ENCODE results near the gene MYH9. TPM values are rescaled to one million over a fixed set of nuclear protein-coding genes. Genes with fewer than 3 reads are reported as not detected.
A peak's percentile ranks its signal among the peaks of the same experiment; 100 is the strongest.
"Not testable (repeated sequence)": the region's sequence is repeated elsewhere in the genome, so short reads cannot be mapped to it uniquely, and the experiment has no call there.

MYH9 gene
- polyA plus RNA-seq, 3 donors = 257 to 295 (median 274) TPM

- no peak for DNase-seq (ENCODE audit: low read depth in 3 of 3, low spot score in 2 of 3)
Observed at GRCh38 chr22:36415415-36416168, 27.8 kb upstream of the MYH9 start.

- DNase-seq (ENCODE audit: low read depth in 3 of 3, low spot score in 2 of 3) = no peak
Observed at GRCh38 chr22:36413022-36413775, 25.4 kb upstream of the MYH9 start.

DNA sequence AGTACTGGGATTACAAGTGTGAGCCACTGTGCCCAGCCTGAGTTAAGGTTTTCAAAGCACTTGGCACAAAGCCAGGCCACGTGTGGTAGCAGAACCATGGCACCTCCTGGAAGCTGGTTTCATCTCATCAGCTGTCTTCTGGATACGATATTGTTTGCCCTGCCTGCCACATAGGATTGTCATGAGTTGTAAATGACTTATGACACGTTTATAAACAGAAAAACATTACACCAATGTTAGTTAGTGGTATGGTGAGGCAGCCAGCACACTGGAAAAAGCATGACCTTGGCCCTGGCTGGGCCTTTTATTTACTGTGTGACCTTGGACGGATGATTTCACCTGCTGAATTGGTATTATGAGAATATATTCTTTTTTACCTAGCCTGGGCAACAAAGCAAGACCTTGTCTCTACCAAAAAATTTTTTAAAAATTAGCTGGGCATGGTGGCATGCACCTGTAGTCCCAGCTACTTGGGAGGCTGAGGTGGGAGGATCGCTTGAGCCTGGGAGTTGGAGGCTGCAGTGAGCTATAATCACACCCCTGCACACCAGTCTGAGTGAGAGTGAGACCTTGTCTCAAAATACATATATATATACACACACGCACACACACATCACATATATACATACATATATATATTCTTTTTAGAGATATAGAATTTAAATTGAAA is 24.0 kb upstream of the MYH9 start:
- no peak for DNase-seq (ENCODE audit: low read depth in 3 of 3, low spot score in 2 of 3)

- peak; percentile 87 to 94 (median 88) for DNase-seq (ENCODE audit: low read depth in 3 of 3, low spot score in 2 of 3)
Observed at GRCh38 chr22:36409911-36410756, 22.4 kb upstream of the MYH9 start.

GRCh38 chr22:36409554-36409910 is 21.8 kb upstream of the MYH9 start:
- DNase-seq (ENCODE audit: low read depth in 3 of 3, low spot score in 2 of 3) = not testable (repeated sequence)

DNA sequence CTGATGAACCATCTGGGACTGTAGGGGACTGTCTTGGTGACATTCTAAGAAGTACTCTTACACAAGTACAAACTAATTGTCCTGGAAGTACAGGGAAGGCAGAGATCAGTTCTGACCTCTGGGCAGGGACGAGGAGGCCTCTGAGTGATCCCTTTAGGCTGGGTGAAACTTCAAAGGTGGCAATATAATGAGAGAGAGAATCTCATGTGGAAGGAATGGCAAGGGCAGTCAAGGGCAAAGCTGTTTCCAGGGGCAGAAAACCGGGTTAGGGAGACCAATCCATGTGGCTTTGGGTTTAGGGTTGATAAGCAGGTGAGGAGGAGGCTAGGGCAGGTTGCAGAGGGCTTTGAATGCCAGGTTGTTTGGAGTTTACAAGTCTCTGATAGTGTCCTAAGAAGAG is 21.3 kb upstream of the MYH9 start:
- DNase-seq (ENCODE audit: low read depth in 3 of 3, low spot score in 2 of 3) = no peak

- no peak for DNase-seq (ENCODE audit: low read depth in 3 of 3, low spot score in 2 of 3)
Observed at GRCh38 chr22:36406721-36407120, 19.0 kb upstream of the MYH9 start.

- DNase-seq (ENCODE audit: low read depth in 3 of 3, low spot score in 2 of 3) = no peak
Observed at GRCh38 chr22:36405671-36406538, 18.1 kb upstream of the MYH9 start.

GRCh38 chr22:36405221-36405661 is 17.5 kb upstream of the MYH9 start:
- DNase-seq (ENCODE audit: low read depth in 3 of 3, low spot score in 2 of 3) = no peak

DNA sequence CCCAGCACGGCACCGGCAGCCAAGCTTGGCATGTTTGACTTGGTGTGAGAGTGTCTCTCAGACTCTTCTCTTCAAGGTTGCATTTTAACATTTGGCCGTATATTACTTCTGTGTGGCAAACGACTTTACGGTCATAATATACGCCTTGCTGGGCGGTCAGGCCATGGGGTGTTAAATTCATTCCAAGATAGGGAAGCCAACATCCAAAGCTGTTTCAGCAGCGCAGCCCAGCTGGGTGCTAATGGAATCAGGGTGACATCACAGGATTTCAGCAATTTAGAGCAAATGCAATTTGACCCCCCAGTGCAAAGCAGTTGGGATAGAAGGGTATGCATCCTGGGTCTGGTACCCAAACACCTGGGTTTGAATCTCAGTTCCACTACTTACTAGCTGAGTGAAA is 16.7 kb upstream of the MYH9 start:
- DNase-seq (ENCODE audit: low read depth in 3 of 3, low spot score in 2 of 3) = no peak

DNA sequence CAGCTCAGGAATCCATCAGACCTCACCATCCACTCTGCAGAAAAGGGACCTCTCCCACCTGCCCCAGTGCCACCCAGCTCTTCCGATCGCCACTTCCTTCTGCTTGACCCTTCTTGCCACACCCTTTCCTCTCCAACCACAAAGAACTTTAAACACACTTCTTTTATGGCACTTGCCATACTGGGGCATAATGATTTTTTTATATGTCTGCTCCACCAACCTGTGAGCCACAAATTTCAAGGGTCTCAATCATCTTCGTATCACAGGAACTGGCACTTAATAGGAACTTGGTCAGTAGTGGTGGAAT is 11.7 kb upstream of the MYH9 start:
- DNase-seq (ENCODE audit: low read depth in 3 of 3, low spot score in 2 of 3) = no peak

DNA sequence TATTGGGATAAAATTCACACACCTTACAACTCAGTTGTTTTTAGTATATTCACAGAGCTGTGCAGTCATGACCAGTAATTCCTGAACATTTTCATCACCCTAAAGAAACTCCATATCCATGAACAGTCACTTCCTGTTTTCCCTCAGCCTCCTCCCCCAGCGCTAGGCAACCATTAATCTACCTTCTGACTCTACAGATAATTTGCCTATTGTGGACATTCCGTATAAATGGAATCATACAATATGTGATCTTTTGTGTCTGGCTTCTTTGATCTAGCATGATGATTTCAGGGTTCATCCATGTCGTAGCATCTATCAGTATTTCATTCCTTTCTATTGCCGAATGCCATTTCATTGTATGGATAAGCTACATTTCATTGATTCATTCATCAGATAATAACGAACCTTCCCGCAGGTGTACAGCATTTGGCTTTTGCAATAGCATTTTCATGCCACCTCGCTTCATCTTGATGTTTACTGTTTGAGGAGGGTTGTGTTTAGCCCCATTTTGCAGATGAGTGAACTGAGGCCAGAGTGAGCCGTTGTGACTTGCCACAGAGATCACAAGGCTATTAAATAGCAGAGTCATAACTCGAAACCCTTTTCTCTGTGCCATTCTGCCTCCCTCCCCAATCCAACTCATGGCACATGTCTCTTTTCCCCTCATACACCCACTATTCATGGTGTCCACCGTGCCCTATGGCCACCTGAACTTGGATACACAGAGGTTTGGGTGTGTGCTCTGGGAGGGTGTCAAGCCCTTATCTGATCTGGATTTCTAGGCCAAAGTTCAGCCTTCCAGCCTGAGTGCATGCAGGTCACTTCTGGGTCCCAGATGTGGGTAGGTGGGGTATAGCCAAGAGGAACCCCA is 11.1 kb upstream of the MYH9 start:
- DNase-seq (ENCODE audit: low read depth in 3 of 3, low spot score in 2 of 3) = no peak

DNA sequence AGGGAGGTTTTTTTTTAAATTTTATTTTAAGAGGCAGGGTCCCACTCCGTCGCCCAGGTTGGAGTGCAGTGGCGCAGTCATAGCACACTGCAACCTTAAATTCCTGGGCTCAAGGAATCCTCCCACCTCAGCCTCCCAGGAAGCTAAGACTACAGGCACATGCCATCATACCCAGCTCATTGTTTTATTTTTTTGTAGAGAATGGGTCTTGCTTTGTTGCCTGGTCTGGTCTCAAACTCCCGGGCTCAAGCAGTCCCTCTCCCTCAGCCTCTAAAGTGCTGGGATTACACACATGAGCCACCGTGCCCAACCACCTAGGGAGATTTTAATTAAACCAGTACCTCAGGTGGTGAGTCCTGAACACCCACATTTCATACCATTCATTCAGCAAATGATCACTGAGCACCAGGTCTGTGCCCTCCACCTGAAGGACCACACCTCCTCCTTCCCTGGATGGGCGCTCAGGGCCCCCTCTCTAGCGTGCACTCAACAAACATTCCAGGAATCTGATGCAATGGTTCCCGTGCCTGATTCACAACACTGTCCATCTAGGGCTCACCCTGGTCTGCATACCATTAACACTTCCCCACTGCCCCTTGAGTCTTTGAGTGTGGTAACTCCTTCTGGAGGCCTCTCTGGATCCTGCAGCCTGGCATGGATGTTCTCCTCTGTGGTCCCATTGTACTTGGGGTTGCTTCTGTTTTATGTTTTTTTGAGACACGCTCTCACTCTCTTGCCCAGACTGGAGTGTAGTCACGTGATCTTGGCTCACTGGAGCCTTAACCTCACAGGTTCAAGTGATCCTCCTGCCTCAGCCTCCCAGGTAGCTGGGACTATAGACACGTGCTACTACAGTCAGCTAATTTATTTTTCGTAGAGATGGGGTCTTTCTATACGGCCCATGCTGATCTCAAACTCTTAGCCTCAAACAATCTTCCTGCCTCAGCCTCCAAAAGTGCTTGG is 9.6 kb upstream of the MYH9 start:
- DNase-seq (ENCODE audit: low read depth in 3 of 3, low spot score in 2 of 3) = no peak

GRCh38 chr22:36395915-36396314 is 8.1 kb upstream of the MYH9 start:
- DNase-seq (ENCODE audit: low read depth in 3 of 3, low spot score in 2 of 3) = no peak

- DNase-seq (ENCODE audit: low read depth in 3 of 3, low spot score in 2 of 3) = no peak
Observed at GRCh38 chr22:36395055-36395849, 7.5 kb upstream of the MYH9 start.

DNA sequence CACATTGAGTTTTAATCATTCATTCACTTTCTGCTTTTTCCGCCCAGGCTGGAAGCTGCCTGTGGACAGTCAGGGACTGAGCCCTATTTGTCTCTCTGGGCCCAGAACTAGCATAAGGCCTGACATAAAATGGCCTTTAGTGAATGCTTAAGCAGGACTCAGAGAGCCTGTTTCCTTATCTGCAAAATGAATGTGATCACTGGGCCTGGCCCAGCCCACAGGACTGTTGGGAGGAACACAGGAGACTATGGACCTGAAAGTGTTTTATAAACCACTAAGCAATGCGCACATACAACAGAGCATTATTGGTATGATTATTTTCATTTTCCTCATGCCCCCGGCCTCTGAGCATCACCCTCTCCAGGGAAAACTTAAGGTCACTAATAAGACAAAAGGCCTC is 3.9 kb upstream of the MYH9 start:
- no peak for DNase-seq (ENCODE audit: low read depth in 3 of 3, low spot score in 2 of 3)

GRCh38 chr22:36389122-36389521 is 1.4 kb upstream of the MYH9 start:
- DNase-seq (ENCODE audit: low read depth in 3 of 3, low spot score in 2 of 3) = not testable (repeated sequence)

Measured in right renal cortex interstitium (tissue), 3 donors.